H9 (cell line): ENCODE data around the gene SORCS2. TPM values are rescaled to one million over a fixed set of nuclear protein-coding genes. Genes with fewer than 3 reads are reported as not detected.

Experiments used
- DNase-seq: peaks from one replicate; pipeline ENCODE4 v3.0.0-alpha.2; 2017
- H2AFZ ChIP-seq: one replicate; pipeline ENCODE4 v1.6.1; 2013; ENCODE audit warnings: mild to moderate bottlenecking, low read length, control low read depth, moderate library complexity
- H2AK5ac ChIP-seq: 2 replicates; pipeline ENCODE4 v1.6.1; 2013; ENCODE audit warnings: low read length, control low read depth, mixed read lengths; ENCODE audit not compliant: insufficient read length
- H2BK120ac ChIP-seq: one replicate; pipeline ENCODE4 v1.6.1; 2013; ENCODE audit warnings: low read depth, mild to moderate bottlenecking, low read length, control low read depth, inconsistent platforms; ENCODE audit not compliant: poor library complexity, severe bottlenecking
- H2BK12ac ChIP-seq: 2 replicates; pipeline ENCODE4 v1.6.1; 2013; ENCODE audit warnings: low read length, control low read depth, mixed read lengths, low read depth; ENCODE audit not compliant: insufficient read length
- H2BK15ac ChIP-seq: 2 replicates; pipeline ENCODE4 v1.6.1; 2013; ENCODE audit warnings: low read depth, low read length, control low read depth
- H2BK20ac ChIP-seq: one replicate; pipeline ENCODE4 v1.6.1; 2013; ENCODE audit warnings: low read depth, mild to moderate bottlenecking, low read length, control low read depth, inconsistent platforms; ENCODE audit not compliant: poor library complexity, severe bottlenecking
- H2BK5ac ChIP-seq: 2 replicates; pipeline ENCODE4 v1.6.1; 2013; ENCODE audit warnings: low read length, control low read depth, mixed read lengths; ENCODE audit not compliant: insufficient read length
- H3K14ac ChIP-seq: 2 replicates; pipeline ENCODE4 v1.6.1; 2013; ENCODE audit warnings: low read length, control low read depth; ENCODE audit not compliant: insufficient read depth
- H3K18ac ChIP-seq: 2 replicates; pipeline ENCODE4 v1.6.1; 2013; ENCODE audit warnings: low read depth, mild to moderate bottlenecking, mixed read lengths, low read length, control low read depth; ENCODE audit not compliant: insufficient read length
- H3K23ac ChIP-seq: 2 replicates; pipeline ENCODE4 v1.6.1; 2013; ENCODE audit warnings: low read length, control low read depth, mixed read lengths, low read depth; ENCODE audit not compliant: insufficient read length
- H3K23me2 ChIP-seq: 2 replicates; pipeline ENCODE4 v1.6.1; 2013; ENCODE audit warnings: low read depth, mild to moderate bottlenecking, mixed read lengths, low read length, control low read depth; ENCODE audit not compliant: insufficient read length, poor library complexity, severe bottlenecking
- H3K27ac ChIP-seq: 2 replicates; pipeline ENCODE4 v1.5.1; 2013; ENCODE audit warnings: low read length, control low read depth, mixed read lengths, low read depth; ENCODE audit not compliant: insufficient read length
- H3K27me3 ChIP-seq: 2 replicates; pipeline ENCODE4 v1.6.1; 2013; ENCODE audit warnings: low read length, control low read depth, inconsistent platforms; ENCODE audit not compliant: insufficient read depth
- H3K4ac ChIP-seq: 2 replicates; pipeline ENCODE4 v1.6.1; 2013; ENCODE audit warnings: low read depth, mild to moderate bottlenecking, control low read depth, inconsistent platforms, low read length, moderate library complexity
- H3K4me1 ChIP-seq: 2 replicates; pipeline ENCODE4 v1.6.1; 2013; ENCODE audit warnings: low read length, control low read depth, inconsistent platforms; ENCODE audit not compliant: insufficient read depth
- H3K4me2 ChIP-seq: 2 replicates; pipeline ENCODE4 v1.6.1; 2013; ENCODE audit warnings: low read length, control low read depth, mixed read lengths; ENCODE audit not compliant: insufficient read length, insufficient read depth
- H3K56ac ChIP-seq: 2 replicates; pipeline ENCODE4 v1.6.1; 2013; ENCODE audit warnings: low read depth, mild to moderate bottlenecking, mixed read lengths, low read length, control low read depth; ENCODE audit not compliant: insufficient read length
- H3K79me1 ChIP-seq: 2 replicates; pipeline ENCODE4 v1.6.1; 2013; ENCODE audit warnings: low read depth, mild to moderate bottlenecking, moderate library complexity, low read length, control low read depth, inconsistent platforms; ENCODE audit not compliant: insufficient read depth, poor library complexity, severe bottlenecking
- H3K79me2 ChIP-seq: 2 replicates; pipeline ENCODE4 v1.6.1; 2013; ENCODE audit warnings: low read length, control low read depth, inconsistent platforms; ENCODE audit not compliant: insufficient read depth
- H3K9ac ChIP-seq: 2 replicates; pipeline ENCODE4 v1.6.1; 2013; ENCODE audit warnings: low read length, control low read depth, mixed read lengths; ENCODE audit not compliant: insufficient read length; ENCODE audit errors: extremely low read depth
- H3K9me3 ChIP-seq: one replicate; pipeline ENCODE4 v1.6.1; 2013; ENCODE audit warnings: low read depth, low read length, inconsistent platforms; ENCODE audit not compliant: control insufficient read depth
- H3T11ph ChIP-seq: one replicate; pipeline ENCODE4 v1.6.1; 2013; ENCODE audit warnings: mild to moderate bottlenecking, low read length, control low read depth, inconsistent platforms
- H4K20me1 ChIP-seq: one replicate; pipeline ENCODE4 v1.6.1; 2013; ENCODE audit not compliant: control insufficient read depth, insufficient read length, insufficient read depth
- H4K5ac ChIP-seq: 2 replicates; pipeline ENCODE4 v1.6.1; 2013; ENCODE audit warnings: low read depth, mild to moderate bottlenecking, mixed read lengths, low read length, control low read depth; ENCODE audit not compliant: insufficient read length
- H4K8ac ChIP-seq: replicated peaks from 2 replicates; pipeline ENCODE4 v1.6.1; 2013; ENCODE audit warnings: low read length, control low read depth, mixed read lengths, low read depth; ENCODE audit not compliant: insufficient read length
- H4K91ac ChIP-seq: 2 replicates; pipeline ENCODE4 v1.6.1; 2013; ENCODE audit warnings: low read depth, mild to moderate bottlenecking, moderate library complexity, mixed read lengths, low read length, control low read depth; ENCODE audit not compliant: insufficient read length
- H3K27ac Mint-ChIP-seq, 3 experiments: 2 replicates in 2 of 3; 3 replicates in 1 of 3; pipeline ENCODE4 v1.8.0; 2020 to 2021; ENCODE audit warnings: mixed read lengths in 3 of 3, mild to moderate bottlenecking in 1 of 3, moderate library complexity in 1 of 3
- H3K27me3 Mint-ChIP-seq: 2 replicates; pipeline ENCODE4 v1.8.0; 2021; ENCODE audit warnings: low read depth, mild to moderate bottlenecking, moderate library complexity, mixed read lengths
- H3K36me3 Mint-ChIP-seq, 3 experiments: 2 replicates in 2 of 3; 3 replicates in 1 of 3; pipeline ENCODE4 v1.8.0; 2020 to 2021; ENCODE audit warnings: low read depth in 3 of 3, mixed read lengths in 3 of 3; ENCODE audit not compliant: insufficient read depth in 1 of 3
- H3K4me1 Mint-ChIP-seq, 2 experiments: 2 replicates each; pipeline ENCODE4 v1.8.0; 2020; ENCODE audit warnings: mixed read lengths in 2 of 2
- H3K4me3 Mint-ChIP-seq, 2 experiments: 2 replicates in 1 of 2; 3 replicates in 1 of 2; pipeline ENCODE4 v1.8.0; 2020 to 2021; ENCODE audit warnings: mild to moderate bottlenecking in 2 of 2, mixed read lengths in 2 of 2, moderate library complexity in 1 of 2
- H3K9me3 Mint-ChIP-seq, 2 experiments: 2 replicates in 1 of 2; 3 replicates in 1 of 2; pipeline ENCODE4 v1.8.0; 2020; ENCODE audit warnings: mild to moderate bottlenecking in 2 of 2, mixed read lengths in 2 of 2, moderate library complexity in 1 of 2
- WGBS: extraction: QIAGEN DNeasy Blood & Tissue Kit; methylation state at CpG from one replicate; pipeline ENCODE4 v1.1.7; 2013; ENCODE audit warnings: missing lambda C conversion rate, low lambda C conversion rate, mixed read lengths; ENCODE audit not compliant: insufficient read length; ENCODE audit errors: extremely low coverage; 5-methylcytosine and 5-hydroxymethylcytosine counted together
- total RNA-seq: library from RNA; stranded (reverse); gene quantifications from 2 replicates; pipeline ENCODE4 v1.2.1, GENCODE V29; 2021
- TF ChIP-seq, protein P1 (sequence below): fragments of 200-600 bp; sonication (generic); conservative IDR thresholded peaks from 3 replicates; pipeline ENCODE4 v1.8.0; 2021; ENCODE audit warnings: antibody characterized with exemption, mild to moderate bottlenecking

The SORCS2 gene
- total RNA-seq, 1 experiment from 2014 or later: 0.57 TPM

DNA sequence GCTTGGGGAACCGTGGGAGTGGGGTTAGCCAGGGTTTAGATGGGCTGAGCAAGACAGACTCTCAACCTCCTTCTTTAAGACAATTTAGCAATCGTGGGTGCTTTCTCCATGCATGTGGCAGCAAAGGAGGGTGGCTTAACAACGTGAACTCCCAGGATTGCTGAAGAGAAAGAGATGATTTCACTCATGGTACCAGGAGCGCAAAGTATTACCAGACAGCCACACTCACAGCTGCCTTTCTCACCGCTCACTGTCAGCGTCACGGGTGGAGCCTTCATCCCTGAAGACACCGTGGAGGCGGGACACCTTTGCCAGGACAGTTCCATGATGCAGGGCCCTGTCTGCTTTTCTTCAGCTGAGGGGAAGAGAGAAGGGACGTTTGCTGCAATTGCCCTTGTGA lies 454.8 kb downstream of the SORCS2 start:
- no peaks in the 10 kb centered on the region for H3K23me2 ChIP-seq
- no peak overlapping the region for H2AK5ac ChIP-seq
- no peak overlapping the region for H3K23ac ChIP-seq
- no peaks in the 10 kb centered on the region for H3K79me1 ChIP-seq
- H3K27me3 ChIP-seq: no peaks in the 10 kb centered on the region
- no peak overlapping the region for H3K27ac ChIP-seq
- no peak overlapping the region for H3K4ac ChIP-seq
- no peaks in the 10 kb centered on the region for H3K9me3 ChIP-seq
- H2BK15ac ChIP-seq: no peak overlapping the region
- H2BK5ac ChIP-seq: no peak overlapping the region
- no peaks in the 10 kb centered on the region for H4K20me1 ChIP-seq
- Mint-ChIP-seq H3K27me3 (peaks cover 23% of the 10 kb centered on the region), H3K9me3 (peaks cover 10 to 11% of the 10 kb centered on the region in 2 experiments; a peak in 4 of 5 replicates), H3K36me3 (peaks cover 0 to 3% (median 0%) of the 10 kb centered on the region in 3 experiments; a peak in 2 of 7 replicates), H3K4me3 (no peak overlapping the region), H3K4me1 (peaks cover 24 to 26% of the 10 kb centered on the region in 2 experiments), H3K27ac (no peak overlapping the region)
- H3K18ac ChIP-seq: no peak overlapping the region
- no peak overlapping the region for H3K9ac ChIP-seq
- no peak overlapping the region for H3K56ac ChIP-seq
- H4K8ac ChIP-seq: no peak overlapping the region
- H2BK120ac ChIP-seq: no peak overlapping the region
- no peak overlapping the region for H2BK12ac ChIP-seq
- peaks cover 2% of the 10 kb centered on the region; the same call in 1 of the 2 replicates for H3K4me1 ChIP-seq
- H3K4me2 ChIP-seq: no peak overlapping the region
- DNase-seq: no peak
- no peak overlapping the region for H2AFZ ChIP-seq
- no peaks in the 10 kb centered on the region for H3K79me2 ChIP-seq
- H3T11ph ChIP-seq: no peak overlapping the region
- H4K5ac ChIP-seq: no peak overlapping the region
- no peak overlapping the region for H4K91ac ChIP-seq
- TF ChIP-seq, protein P1, sequence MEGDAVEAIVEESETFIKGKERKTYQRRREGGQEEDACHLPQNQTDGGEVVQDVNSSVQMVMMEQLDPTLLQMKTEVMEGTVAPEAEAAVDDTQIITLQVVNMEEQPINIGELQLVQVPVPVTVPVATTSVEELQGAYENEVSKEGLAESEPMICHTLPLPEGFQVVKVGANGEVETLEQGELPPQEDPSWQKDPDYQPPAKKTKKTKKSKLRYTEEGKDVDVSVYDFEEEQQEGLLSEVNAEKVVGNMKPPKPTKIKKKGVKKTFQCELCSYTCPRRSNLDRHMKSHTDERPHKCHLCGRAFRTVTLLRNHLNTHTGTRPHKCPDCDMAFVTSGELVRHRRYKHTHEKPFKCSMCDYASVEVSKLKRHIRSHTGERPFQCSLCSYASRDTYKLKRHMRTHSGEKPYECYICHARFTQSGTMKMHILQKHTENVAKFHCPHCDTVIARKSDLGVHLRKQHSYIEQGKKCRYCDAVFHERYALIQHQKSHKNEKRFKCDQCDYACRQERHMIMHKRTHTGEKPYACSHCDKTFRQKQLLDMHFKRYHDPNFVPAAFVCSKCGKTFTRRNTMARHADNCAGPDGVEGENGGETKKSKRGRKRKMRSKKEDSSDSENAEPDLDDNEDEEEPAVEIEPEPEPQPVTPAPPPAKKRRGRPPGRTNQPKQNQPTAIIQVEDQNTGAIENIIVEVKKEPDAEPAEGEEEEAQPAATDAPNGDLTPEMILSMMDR: no peak
- no CpG with 5 or more reads among the region's 10 CpGs for WGBS
- no peak overlapping the region for H3K14ac ChIP-seq
- no peak overlapping the region for H2BK20ac ChIP-seq
